NT2/D1 (cell line): ENCODE results near the gene MLPH.

Experiments used
- DNase-seq: peaks from one replicate; pipeline ENCODE4 v3.0.0-alpha.2; 2011; ENCODE audit warnings: low read depth, low spot score
- H3K27me3 ChIP-seq: 2 replicates; pipeline ENCODE4 v1.6.0; 2011; ENCODE audit warnings: mild to moderate bottlenecking; ENCODE audit not compliant: insufficient read length, insufficient read depth
- H3K36me3 ChIP-seq: 2 replicates; pipeline ENCODE4 v1.6.1; 2011; ENCODE audit warnings: mild to moderate bottlenecking, low read length, mixed read lengths; ENCODE audit not compliant: insufficient read depth, insufficient read length
- H3K4me1 ChIP-seq: 2 replicates; pipeline ENCODE4 v1.5.1; 2011; ENCODE audit not compliant: insufficient read depth, insufficient read length
- H3K4me3 ChIP-seq: 2 replicates; pipeline ENCODE4 v1.5.1; 2011; ENCODE audit warnings: low read depth; ENCODE audit not compliant: insufficient read length
- H3K9ac ChIP-seq: 2 replicates; pipeline ENCODE4 v1.6.0; 2011; ENCODE audit warnings: low read depth; ENCODE audit not compliant: insufficient read length
- H3K9me3 ChIP-seq: 2 replicates; pipeline ENCODE4 v1.5.1; 2011; ENCODE audit warnings: mild to moderate bottlenecking, low read length; ENCODE audit not compliant: insufficient read depth
- SUZ12 ChIP-seq: IDR thresholded peaks from 2 replicates; pipeline ENCODE4 v1.6.1; 2011; ENCODE audit not compliant: insufficient read length, insufficient read depth; ENCODE audit errors: extremely low read depth
- YY1 ChIP-seq: IDR thresholded peaks from 2 replicates; pipeline ENCODE4 v1.6.1; 2011; ENCODE audit not compliant: insufficient read length, insufficient read depth
- ZNF274 ChIP-seq: IDR thresholded peaks from 2 replicates; pipeline ENCODE4 v1.6.1; 2011; ENCODE audit warnings: mild to moderate bottlenecking, low read depth, low read length

MLPH gene

DNA sequence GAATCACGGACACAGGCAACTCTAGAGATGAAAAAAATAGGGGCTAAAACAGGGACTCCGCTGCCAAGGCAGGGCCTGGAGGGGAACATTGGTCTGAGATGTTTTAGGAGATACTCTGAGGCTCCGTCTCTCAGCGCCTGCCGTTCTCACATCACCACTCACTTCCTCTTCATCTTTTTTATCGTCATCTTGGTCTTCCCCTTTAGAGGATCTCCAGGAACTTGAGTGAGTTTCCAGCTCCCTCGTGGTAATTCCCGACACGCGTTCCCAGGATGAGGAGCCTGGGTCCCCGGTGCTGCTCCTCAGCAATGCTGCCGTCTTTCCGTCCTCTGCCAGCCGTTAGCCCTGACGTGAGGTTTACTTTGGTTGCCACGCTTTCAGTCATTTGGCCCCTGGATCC lies 16.1 kb downstream of the MLPH start:
- TF ChIP-seq SUZ12 = no peak
- no peak for TF ChIP-seq ZNF274
- TF ChIP-seq YY1 = no peak
- Histone ChIP-seq H3K27me3 (peaks cover 3% of the 10 kb centered on the region), H3K4me1 (no peaks in the 10 kb centered on the region), H3K9ac (no peak overlapping the region), H3K4me3 (no peak overlapping the region), H3K36me3 (no peaks in the 10 kb centered on the region), H3K9me3 (no peaks in the 10 kb centered on the region)
- no peak for DNase-seq

DNA sequence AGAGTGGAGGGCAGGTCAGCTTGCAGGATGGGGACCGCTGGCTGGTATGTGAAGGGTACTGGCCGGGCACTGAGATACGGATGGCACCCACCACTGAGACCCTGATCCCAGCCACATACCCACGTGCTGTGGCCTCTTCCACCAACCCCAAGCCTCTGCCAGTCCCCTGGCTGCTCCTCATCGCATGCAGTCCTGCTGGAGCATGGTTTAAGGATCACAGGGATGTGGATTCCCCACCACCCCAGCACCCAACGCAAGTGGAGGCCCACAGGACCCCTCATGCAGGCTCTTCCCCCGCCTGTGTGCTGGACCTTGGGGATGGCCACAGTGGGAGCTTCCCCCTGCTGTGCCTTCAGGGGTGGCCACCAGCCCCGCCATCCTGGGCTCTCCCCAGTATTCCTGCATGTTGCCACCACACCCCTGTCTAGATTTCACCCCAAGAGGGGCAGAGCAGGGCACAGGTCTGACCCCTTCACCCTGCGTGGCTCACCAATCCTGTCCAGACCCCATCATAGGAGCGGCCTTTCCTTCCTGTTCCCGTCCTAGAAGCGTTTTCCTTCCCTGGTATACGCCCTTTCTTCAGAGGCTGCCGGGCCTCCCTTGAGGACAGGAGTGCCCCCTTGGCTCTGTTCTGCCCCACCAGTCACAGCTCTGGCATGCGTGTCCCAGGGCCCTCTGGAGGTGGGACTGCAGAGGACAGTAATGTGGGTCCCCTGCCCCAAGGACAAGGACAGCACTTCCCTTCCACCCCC lies 18.3 kb downstream of the MLPH start:
- TF ChIP-seq YY1 (no peak), SUZ12 (no peak), ZNF274 (no peak)
- H3K9ac ChIP-seq = no peak overlapping the region
- no peak for DNase-seq
- no peaks in the 10 kb centered on the region for H3K9me3 ChIP-seq
- H3K4me3 ChIP-seq = no peak overlapping the region
- no peaks in the 10 kb centered on the region for H3K27me3 ChIP-seq
- peaks cover under 1% of the 10 kb centered on the region for H3K4me1 ChIP-seq
- no peaks in the 10 kb centered on the region for H3K36me3 ChIP-seq

GRCh38 chr2:237507512-237507911 lies 20.5 kb downstream of the MLPH start:
- TF ChIP-seq SUZ12 (no peak), ZNF274 (no peak), YY1 (no peak)
- H3K9me3 ChIP-seq = no peaks in the 10 kb centered on the region
- no peak for DNase-seq
- H3K27me3 ChIP-seq = no peaks in the 10 kb centered on the region
- no peaks in the 10 kb centered on the region for H3K36me3 ChIP-seq
- H3K9ac ChIP-seq = no peak overlapping the region
- H3K4me3 ChIP-seq = no peak overlapping the region
- peaks cover 4% of the 10 kb centered on the region for H3K4me1 ChIP-seq

GRCh38 chr2:237508361-237508760 lies 21.3 kb downstream of the MLPH start:
- TF ChIP-seq ZNF274 = no peak
- TF ChIP-seq YY1 = no peak
- TF ChIP-seq SUZ12 = no peak
- DNase-seq = no peak
- Histone ChIP-seq H3K4me3 (no peak overlapping the region), H3K9me3 (no peaks in the 10 kb centered on the region), H3K27me3 (no peaks in the 10 kb centered on the region), H3K4me1 (peaks cover 6% of the 10 kb centered on the region), H3K36me3 (no peaks in the 10 kb centered on the region), H3K9ac (no peak overlapping the region)

DNA sequence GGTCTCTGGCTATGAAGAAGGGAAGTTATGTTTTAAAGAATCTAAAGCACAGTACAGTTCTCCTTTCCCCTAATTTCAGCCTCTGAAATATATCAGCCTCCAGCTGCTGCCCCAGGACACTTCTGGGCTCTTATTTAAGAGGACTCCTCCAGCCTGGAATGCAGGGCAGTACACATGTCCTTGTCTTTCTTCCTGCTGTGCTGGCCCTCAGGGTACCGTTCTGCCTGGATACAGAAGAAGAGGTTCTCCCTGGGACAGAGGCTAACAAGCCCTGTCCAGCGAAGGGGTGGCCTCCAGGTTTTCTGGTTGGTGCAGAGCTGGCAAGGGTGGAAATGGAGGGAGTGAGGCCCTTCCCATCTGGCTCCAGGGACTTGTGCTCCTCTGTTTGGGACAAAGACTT lies 22.1 kb downstream of the MLPH start:
- Histone ChIP-seq H3K4me3 (no peak overlapping the region), H3K9me3 (no peaks in the 10 kb centered on the region), H3K27me3 (no peaks in the 10 kb centered on the region), H3K4me1 (peaks cover 6% of the 10 kb centered on the region), H3K36me3 (no peaks in the 10 kb centered on the region), H3K9ac (no peak overlapping the region)
- TF ChIP-seq ZNF274 = no peak
- no peak for TF ChIP-seq YY1
- TF ChIP-seq SUZ12 = no peak
- DNase-seq = no peak

- Histone ChIP-seq H3K27me3 (no peaks in the 10 kb centered on the region), H3K9me3 (no peaks in the 10 kb centered on the region), H3K36me3 (no peaks in the 10 kb centered on the region), H3K4me3 (no peak overlapping the region), H3K9ac (no peak overlapping the region), H3K4me1 (peaks cover 6% of the 10 kb centered on the region)
- DNase-seq = no peak
- no peak for TF ChIP-seq SUZ12
- TF ChIP-seq YY1 = no peak
- no peak for TF ChIP-seq ZNF274
Measured at GRCh38 chr2:237509905-237510304, 22.9 kb downstream of the MLPH start.

- Histone ChIP-seq H3K9ac (no peak overlapping the region), H3K36me3 (no peaks in the 10 kb centered on the region), H3K27me3 (no peaks in the 10 kb centered on the region), H3K4me1 (peaks cover 6% of the 10 kb centered on the region), H3K9me3 (no peaks in the 10 kb centered on the region), H3K4me3 (no peak overlapping the region)
- TF ChIP-seq YY1 (no peak), ZNF274 (no peak), SUZ12 (no peak)
- DNase-seq = no peak
Measured at GRCh38 chr2:237510502-237511217, 23.6 kb downstream of the MLPH start.
